ENCODE measurements around the gene ZNF598.

Gene ZNF598

GRCh38 chr16:1998852-1999801 lies 10.5 kb downstream of the ZNF598 start:
- peaks cover 1% of the 10 kb centered on the region for H3K27me3 Mint-ChIP-seq (ENCODE audit: low read depth, poor library complexity)
- no peak for TF ChIP-seq CTCF (IDR thresholded peaks at IDR 0.05)
- H3K4me1 Mint-ChIP-seq = peaks cover under 1% of the 10 kb centered on the region
- H3K4me3 Mint-ChIP-seq = no peak overlapping the region
- H3K9me3 Mint-ChIP-seq = no peaks in the 10 kb centered on the region
- no peak for DNase-seq
- H3K36me3 Mint-ChIP-seq (ENCODE audit: low read depth) = peaks cover 28% of the 10 kb centered on the region
- H3K27ac Mint-ChIP-seq = no peak overlapping the region

GRCh38 chr16:1998360-1998835 lies 11.2 kb downstream of the ZNF598 start:
- Mint-ChIP-seq H3K9me3 (no peaks in the 10 kb centered on the region), H3K27ac (no peak overlapping the region), H3K4me1 (peaks cover 3% of the 10 kb centered on the region), H3K4me3 (no peak overlapping the region), H3K27me3 (ENCODE audit: low read depth, poor library complexity) (peaks cover 7% of the 10 kb centered on the region), H3K36me3 (ENCODE audit: low read depth) (peaks cover 28% of the 10 kb centered on the region)
- DNase-seq = no peak
- TF ChIP-seq CTCF (IDR thresholded peaks at IDR 0.05) = no peak

- Mint-ChIP-seq H3K36me3 (ENCODE audit: low read depth) (peaks cover 28% of the 10 kb centered on the region), H3K4me1 (peaks cover 3% of the 10 kb centered on the region), H3K9me3 (no peaks in the 10 kb centered on the region), H3K4me3 (no peak overlapping the region), H3K27ac (no peak overlapping the region), H3K27me3 (ENCODE audit: low read depth, poor library complexity) (peaks cover 11% of the 10 kb centered on the region)
- TF ChIP-seq CTCF (IDR thresholded peaks at IDR 0.05) = no peak
- no peak for DNase-seq
Measured at GRCh38 chr16:1997494-1998359, 11.9 kb downstream of the ZNF598 start.

- H3K27me3 Mint-ChIP-seq (ENCODE audit: low read depth, poor library complexity) = peaks cover 40% of the 10 kb centered on the region
- H3K27ac Mint-ChIP-seq = no peak overlapping the region
- no peak for DNase-seq
- TF ChIP-seq CTCF (IDR thresholded peaks at IDR 0.05) = no peak
- H3K36me3 Mint-ChIP-seq (ENCODE audit: low read depth) = peaks cover 18% of the 10 kb centered on the region
- H3K9me3 Mint-ChIP-seq = no peaks in the 10 kb centered on the region
- peak overlapping the region; percentile 44 for H3K4me3 Mint-ChIP-seq
- H3K4me1 Mint-ChIP-seq = peaks cover 12% of the 10 kb centered on the region
Measured at GRCh38 chr16:1993731-1994131, 15.9 kb downstream of the ZNF598 start.

GRCh38 chr16:1992704-1993317 lies 16.8 kb downstream of the ZNF598 start:
- no peak for TF ChIP-seq CTCF (IDR thresholded peaks at IDR 0.05)
- DNase-seq = no peak
- H3K27me3 Mint-ChIP-seq (ENCODE audit: low read depth, poor library complexity) = peaks cover 50% of the 10 kb centered on the region
- H3K36me3 Mint-ChIP-seq (ENCODE audit: low read depth) = peaks cover 15% of the 10 kb centered on the region
- H3K27ac Mint-ChIP-seq = no peak overlapping the region
- peaks cover 16% of the 10 kb centered on the region for H3K4me1 Mint-ChIP-seq
- no peak overlapping the region for H3K4me3 Mint-ChIP-seq
- no peaks in the 10 kb centered on the region for H3K9me3 Mint-ChIP-seq

All from nephron progenitor cell (in vitro differentiated cells).